GM23338 (cell line): ENCODE data around the gene SPTBN2. TPM values are rescaled to one million over a fixed set of nuclear protein-coding genes. Genes with fewer than 3 reads are reported as not detected.

ENCODE experiments used
- ATAC-seq: fragments of 200-7000 bp; cut with Tn5 transposase; 3 replicates; pipeline ENCODE4 v1.9.1; 2020
- DNase-seq: peaks from one replicate; pipeline ENCODE4 v3.0.0-alpha.2; 2015; ENCODE audit warnings: low spot score
- H2AFZ ChIP-seq: fragments of 200-600 bp; sonication (generic); 2 replicates; pipeline ENCODE4 v1.8.0; 2016; ENCODE audit warnings: antibody characterized with exemption, mild to moderate bottlenecking, moderate library complexity
- H3F3A ChIP-seq: fragments of 200-600 bp; sonication (generic); replicated peaks from 2 replicates; pipeline ENCODE4 v1.8.0; 2017; ENCODE audit warnings: antibody characterized with exemption, mixed run types, low read depth
- H3K27ac ChIP-seq: fragments of 200-600 bp; sonication (generic); 2 replicates; pipeline ENCODE4 v1.6.1; 2016; ENCODE audit warnings: low read depth
- H3K27me3 ChIP-seq: fragments of 200-600 bp; sonication (generic); 2 replicates; pipeline ENCODE4 v1.8.0; 2016; ENCODE audit warnings: mild to moderate bottlenecking, mixed run types, moderate library complexity; ENCODE audit not compliant: insufficient read depth
- H3K36me3 ChIP-seq: fragments of 200-600 bp; sonication (generic); 2 replicates; pipeline ENCODE4 v1.8.0; 2016; ENCODE audit warnings: mild to moderate bottlenecking; ENCODE audit not compliant: insufficient read depth
- H3K4me1 ChIP-seq: fragments of 200-600 bp; sonication (generic); 2 replicates; pipeline ENCODE4 v1.8.0; 2016; ENCODE audit warnings: mild to moderate bottlenecking, moderate library complexity; ENCODE audit not compliant: insufficient read depth
- H3K4me2 ChIP-seq: fragments of 200-600 bp; sonication (generic); 2 replicates; pipeline ENCODE4 v1.7.1; 2017; ENCODE audit warnings: mixed run types
- H3K4me3 ChIP-seq: fragments of 200-600 bp; sonication (generic); 2 replicates; pipeline ENCODE4 v1.6.1; 2016; ENCODE audit warnings: mixed run types
- H3K79me2 ChIP-seq: fragments of 200-600 bp; sonication (generic); replicated peaks from 2 replicates; pipeline ENCODE4 v1.8.0; 2017; ENCODE audit warnings: mild to moderate bottlenecking; ENCODE audit not compliant: insufficient read depth
- H3K9me2 ChIP-seq: fragments of 200-600 bp; sonication (generic); 2 replicates; pipeline ENCODE4 v1.8.0; 2017; ENCODE audit not compliant: insufficient read depth
- H4K20me1 ChIP-seq: fragments of 200-600 bp; sonication (generic); replicated peaks from 2 replicates; pipeline ENCODE4 v1.8.0; 2017; ENCODE audit warnings: mild to moderate bottlenecking; ENCODE audit not compliant: insufficient read depth
- H3K27ac Mint-ChIP-seq: 2 replicates; pipeline ENCODE4 v1.8.0; 2020; ENCODE audit warnings: inconsistent platforms, mild to moderate bottlenecking, moderate library complexity, mixed read lengths
- H3K27me3 Mint-ChIP-seq: 3 replicates; pipeline ENCODE4 v1.8.0; 2022; ENCODE audit warnings: low read depth, mild to moderate bottlenecking, moderate library complexity, mixed read lengths, inconsistent platforms; ENCODE audit not compliant: insufficient read depth, poor library complexity
- H3K36me3 Mint-ChIP-seq: 3 replicates; pipeline ENCODE4 v1.8.0; 2021; ENCODE audit warnings: low read depth, mild to moderate bottlenecking, inconsistent platforms, moderate library complexity, mixed read lengths
- H3K4me1 Mint-ChIP-seq: 3 replicates; pipeline ENCODE4 v1.8.0; 2020; ENCODE audit warnings: mild to moderate bottlenecking, inconsistent platforms, mixed read lengths
- H3K4me3 Mint-ChIP-seq: 3 replicates; pipeline ENCODE4 v1.8.0; 2021; ENCODE audit warnings: moderate library complexity, mild to moderate bottlenecking, inconsistent platforms, mixed read lengths
- H3K9me3 Mint-ChIP-seq: 3 replicates; pipeline ENCODE4 v1.8.0; 2020; ENCODE audit warnings: moderate library complexity, mild to moderate bottlenecking, inconsistent platforms, mixed read lengths
- CTCF ChIP-seq, 2 experiments: fragments of 200-600 bp in 1 of 2; sonication (generic) in 1 of 2; conservative IDR thresholded peaks; 2 replicates each; pipeline versions ENCODE4 v1.5.1 to v1.6.1; 2016 to 2017; ENCODE audit warnings: antibody characterized with exemption in 2 of 2, low read depth in 2 of 2, mild to moderate bottlenecking in 2 of 2, moderate library complexity in 1 of 2
- EZH2 ChIP-seq: fragments of 200-600 bp; sonication (generic); IDR thresholded peaks from one replicate; pipeline ENCODE4 v1.8.0; 2017; ENCODE audit warnings: antibody characterized with exemption, mild to moderate bottlenecking, low read depth; ENCODE audit not compliant: unreplicated experiment
- JUNB ChIP-seq: IDR thresholded peaks from one replicate; pipeline ENCODE4 v1.6.1; 2016; ENCODE audit warnings: antibody characterized with exemption; ENCODE audit not compliant: unreplicated experiment
- REST ChIP-seq: IDR thresholded peaks from one replicate; pipeline ENCODE4 v1.6.1; 2018; ENCODE audit warnings: antibody characterized with exemption; ENCODE audit not compliant: unreplicated experiment
- STAT1 ChIP-seq: IDR thresholded peaks from one replicate; pipeline ENCODE4 v1.6.1; 2016; ENCODE audit warnings: antibody characterized with exemption; ENCODE audit not compliant: unreplicated experiment
- ZNF114 ChIP-seq: fragments of 250-450 bp; sonication (Bioruptor Pico); IDR thresholded peaks from 2 replicates; pipeline ENCODE4 v1.5.0; 2020; ENCODE audit warnings: mild to moderate bottlenecking, moderate library complexity
- ZNF331 ChIP-seq: fragments of 250-450 bp; sonication (Bioruptor Pico); IDR thresholded peaks from 2 replicates; pipeline ENCODE4 v1.5.0; 2020; ENCODE audit warnings: low read depth, mild to moderate bottlenecking, moderate library complexity
- long read RNA-seq: library from polyadenylated mRNA; unstranded; transcript quantifications from one replicate; pipeline ENCODE4 v2.0.0, GENCODE V29; 2020; ENCODE audit not compliant: unreplicated experiment
- polyA plus RNA-seq: library from polyadenylated mRNA; unstranded; fragments of >200 nt; fragmentation: Nextera tagmentation; extraction: Ambion mirVana; gene quantifications from 2 replicates; pipeline ENCODE4 v1.2.1, GENCODE V29; 2016
- total RNA-seq: library from RNA; depleted of rRNA; stranded (reverse); fragments of >200 nt; shearing (Covaris generic); gene quantifications from 2 replicates; pipeline ENCODE4 v1.2.3, GENCODE V29; 2014; rRNA removed
- TF ChIP-seq, protein P1 (sequence below): fragments of 250-450 bp; sonication (Bioruptor Pico); IDR thresholded peaks from 2 replicates; pipeline ENCODE4 v1.5.0; 2020; ENCODE audit warnings: mild to moderate bottlenecking, moderate library complexity

Gene SPTBN2
- 28.9 and 49.1 TPM in 2 replicates for total RNA-seq
- polyA plus RNA-seq, result 6.9 and 7.7 TPM in 2 replicates
- long read RNA-seq, partial matches to known transcripts, result 3 of 4 reads
- long read RNA-seq, other reads (novel, unspliced or antisense), result 1 of 4 reads

DNA sequence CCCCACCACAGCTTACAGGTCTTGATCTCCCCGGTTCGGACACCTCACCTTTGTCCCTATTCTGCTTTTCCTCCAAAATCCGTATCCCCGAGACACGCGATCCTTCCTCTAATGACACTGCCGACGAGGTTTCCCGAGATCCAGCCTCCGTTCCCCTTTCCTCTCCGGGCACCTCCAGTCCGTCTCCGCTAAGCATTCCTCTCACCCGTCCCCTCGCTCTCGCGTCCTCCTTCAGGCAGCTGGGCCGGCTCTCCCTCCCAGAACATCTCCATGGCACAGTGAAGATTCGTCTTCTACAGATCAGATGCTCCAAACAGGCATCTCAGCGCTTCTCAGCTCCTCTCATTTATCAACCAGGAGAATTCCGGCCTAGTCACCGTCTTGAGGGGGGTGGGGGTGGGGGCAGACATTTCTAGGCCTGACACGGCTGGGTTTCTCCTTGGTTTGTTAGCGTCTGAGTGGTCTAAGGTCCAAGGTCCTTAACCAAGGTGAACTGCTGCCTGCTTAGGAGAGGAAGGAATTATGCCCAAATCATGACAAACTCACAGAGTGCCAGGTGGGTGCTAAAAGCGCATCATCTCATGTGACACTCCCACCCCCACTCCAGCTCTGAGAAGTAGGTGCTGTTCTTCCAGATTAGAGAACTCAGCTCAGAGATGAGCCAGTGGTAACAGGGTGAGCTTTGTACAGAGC lies at the start of gene SPTBN2:
TSS of gene SPTBN2 (minus strand) at position 524 of the 693 bp plus-strand sequence. CDS start 7,976 bp downstream, outside the sequence.
- peak; percentile 82 for DNase-seq
- Histone ChIP-seq H3K36me3 (no peaks in the 10 kb centered on the region), H3K27ac (no peak within 1 kb of the TSS), H3K79me2 (no peaks in the 10 kb centered on the region; the same call in none of the 2 replicates), H4K20me1 (peaks cover 9% of the 10 kb centered on the region; the same call in 1 of the 2 replicates), H3K4me2 (peak within 1 kb of the TSS; percentile 93), H3F3A (peaks cover 21% of the 10 kb centered on the region; the same call in 1 of the 2 replicates), H3K4me1 (peaks cover 22% of the 10 kb centered on the region), H3K27me3 (peaks cover 56% of the 10 kb centered on the region), H3K9me2 (no peaks in the 10 kb centered on the region), H3K4me3 (peak within 1 kb of the TSS; percentile 78), H2AFZ (peak within 1 kb of the TSS; percentile 99)
- peaks cover 37% of the 10 kb centered on the region for H3K27me3 Mint-ChIP-seq
- H3K36me3 Mint-ChIP-seq, result peaks cover 4% of the 10 kb centered on the region; the same call in 1 of the 3 replicates
- H3K27ac Mint-ChIP-seq, result 0 out of 2 replicates have a peak within 1 kb of the TSS, but pooled peaks have one; percentile 36
- peak; percentile 66 for ATAC-seq
- H3K9me3 Mint-ChIP-seq, result no peaks in the 10 kb centered on the region; the same call in 2 of the 3 replicates
- peak; percentile 63 for TF ChIP-seq EZH2
- TF ChIP-seq ZNF114 (CRISPR knock-in tag), result no peak
- peak within 1 kb of the TSS; percentile 84 for H3K4me3 Mint-ChIP-seq
- peaks cover 28% of the 10 kb centered on the region for H3K4me1 Mint-ChIP-seq

- Histone ChIP-seq H3K4me1 (no peaks in the 10 kb centered on the region), H3K27me3 (no peaks in the 10 kb centered on the region), H4K20me1 (no peaks in the 10 kb centered on the region), H3K9me2 (no peaks in the 10 kb centered on the region), H3F3A (no peaks in the 10 kb centered on the region), H3K36me3 (no peaks in the 10 kb centered on the region), H3K4me2 (no peak overlapping the region), H3K27ac (no peak overlapping the region), H2AFZ (no peak overlapping the region), H3K79me2 (no peaks in the 10 kb centered on the region), H3K4me3 (no peak overlapping the region)
- no peaks in the 10 kb centered on the region for H3K4me1 Mint-ChIP-seq
- DNase-seq, result no peak
- no peak overlapping the region for H3K27ac Mint-ChIP-seq
- H3K9me3 Mint-ChIP-seq, result no peaks in the 10 kb centered on the region
- no peak for ATAC-seq
- H3K27me3 Mint-ChIP-seq, result no peaks in the 10 kb centered on the region
- H3K4me3 Mint-ChIP-seq, result no peak overlapping the region
- H3K36me3 Mint-ChIP-seq, result no peaks in the 10 kb centered on the region; the same call in 2 of the 3 replicates
- no peak for TF ChIP-seq ZNF114 (CRISPR knock-in tag)
- TF ChIP-seq, protein P1, sequence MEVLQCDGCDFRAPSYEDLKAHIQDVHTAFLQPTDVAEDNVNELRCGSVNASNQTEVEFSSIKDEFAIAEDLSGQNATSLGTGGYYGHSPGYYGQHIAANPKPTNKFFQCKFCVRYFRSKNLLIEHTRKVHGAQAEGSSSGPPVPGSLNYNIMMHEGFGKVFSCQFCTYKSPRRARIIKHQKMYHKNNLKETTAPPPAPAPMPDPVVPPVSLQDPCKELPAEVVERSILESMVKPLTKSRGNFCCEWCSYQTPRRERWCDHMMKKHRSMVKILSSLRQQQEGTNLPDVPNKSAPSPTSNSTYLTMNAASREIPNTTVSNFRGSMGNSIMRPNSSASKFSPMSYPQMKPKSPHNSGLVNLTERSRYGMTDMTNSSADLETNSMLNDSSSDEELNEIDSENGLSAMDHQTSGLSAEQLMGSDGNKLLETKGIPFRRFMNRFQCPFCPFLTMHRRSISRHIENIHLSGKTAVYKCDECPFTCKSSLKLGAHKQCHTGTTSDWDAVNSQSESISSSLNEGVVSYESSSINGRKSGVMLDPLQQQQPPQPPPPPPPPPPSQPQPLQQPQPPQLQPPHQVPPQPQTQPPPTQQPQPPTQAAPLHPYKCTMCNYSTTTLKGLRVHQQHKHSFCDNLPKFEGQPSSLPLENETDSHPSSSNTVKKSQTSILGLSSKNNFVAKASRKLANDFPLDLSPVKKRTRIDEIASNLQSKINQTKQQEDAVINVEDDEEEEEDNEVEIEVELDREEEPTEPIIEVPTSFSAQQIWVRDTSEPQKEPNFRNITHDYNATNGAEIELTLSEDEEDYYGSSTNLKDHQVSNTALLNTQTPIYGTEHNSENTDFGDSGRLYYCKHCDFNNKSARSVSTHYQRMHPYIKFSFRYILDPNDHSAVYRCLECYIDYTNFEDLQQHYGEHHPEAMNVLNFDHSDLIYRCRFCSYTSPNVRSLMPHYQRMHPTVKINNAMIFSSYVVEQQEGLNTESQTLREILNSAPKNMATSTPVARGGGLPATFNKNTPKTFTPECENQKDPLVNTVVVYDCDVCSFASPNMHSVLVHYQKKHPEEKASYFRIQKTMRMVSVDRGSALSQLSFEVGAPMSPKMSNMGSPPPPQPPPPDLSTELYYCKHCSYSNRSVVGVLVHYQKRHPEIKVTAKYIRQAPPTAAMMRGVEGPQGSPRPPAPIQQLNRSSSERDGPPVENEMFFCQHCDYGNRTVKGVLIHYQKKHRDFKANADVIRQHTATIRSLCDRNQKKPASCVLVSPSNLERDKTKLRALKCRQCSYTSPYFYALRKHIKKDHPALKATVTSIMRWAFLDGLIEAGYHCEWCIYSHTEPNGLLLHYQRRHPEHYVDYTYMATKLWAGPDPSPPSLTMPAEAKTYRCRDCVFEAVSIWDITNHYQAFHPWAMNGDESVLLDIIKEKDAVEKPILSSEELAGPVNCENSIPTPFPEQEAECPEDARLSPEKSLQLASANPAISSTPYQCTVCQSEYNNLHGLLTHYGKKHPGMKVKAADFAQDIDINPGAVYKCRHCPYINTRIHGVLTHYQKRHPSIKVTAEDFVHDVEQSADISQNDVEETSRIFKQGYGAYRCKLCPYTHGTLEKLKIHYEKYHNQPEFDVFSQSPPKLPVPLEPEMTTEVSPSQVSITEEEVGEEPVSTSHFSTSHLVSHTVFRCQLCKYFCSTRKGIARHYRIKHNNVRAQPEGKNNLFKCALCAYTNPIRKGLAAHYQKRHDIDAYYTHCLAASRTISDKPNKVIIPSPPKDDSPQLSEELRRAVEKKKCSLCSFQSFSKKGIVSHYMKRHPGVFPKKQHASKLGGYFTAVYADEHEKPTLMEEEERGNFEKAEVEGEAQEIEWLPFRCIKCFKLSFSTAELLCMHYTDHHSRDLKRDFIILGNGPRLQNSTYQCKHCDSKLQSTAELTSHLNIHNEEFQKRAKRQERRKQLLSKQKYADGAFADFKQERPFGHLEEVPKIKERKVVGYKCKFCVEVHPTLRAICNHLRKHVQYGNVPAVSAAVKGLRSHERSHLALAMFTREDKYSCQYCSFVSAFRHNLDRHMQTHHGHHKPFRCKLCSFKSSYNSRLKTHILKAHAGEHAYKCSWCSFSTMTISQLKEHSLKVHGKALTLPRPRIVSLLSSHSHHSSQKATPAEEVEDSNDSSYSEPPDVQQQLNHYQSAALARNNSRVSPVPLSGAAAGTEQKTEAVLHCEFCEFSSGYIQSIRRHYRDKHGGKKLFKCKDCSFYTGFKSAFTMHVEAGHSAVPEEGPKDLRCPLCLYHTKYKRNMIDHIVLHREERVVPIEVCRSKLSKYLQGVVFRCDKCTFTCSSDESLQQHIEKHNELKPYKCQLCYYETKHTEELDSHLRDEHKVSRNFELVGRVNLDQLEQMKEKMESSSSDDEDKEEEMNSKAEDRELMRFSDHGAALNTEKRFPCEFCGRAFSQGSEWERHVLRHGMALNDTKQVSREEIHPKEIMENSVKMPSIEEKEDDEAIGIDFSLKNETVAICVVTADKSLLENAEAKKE (CRISPR knock-in tag), result no peak
- TF ChIP-seq ZNF331, result no peak
- no peak for TF ChIP-seq REST
- no peak for TF ChIP-seq STAT1
- TF ChIP-seq JUNB, result no peak
- TF ChIP-seq EZH2, result no peak
- TF ChIP-seq CTCF (conservative IDR thresholded peaks at IDR 0.05; ENCODE audit: low read depth in 2 of 2), result no peak
Observed at GRCh38 chr11:66768818-66769217, 39.8 kb upstream of the SPTBN2 start.
